AG09319 (cell line): ENCODE measurements around the gene NXN.
"Not testable (repeated sequence)": the region's sequence is repeated elsewhere in the genome, so short reads cannot be mapped to it uniquely, and the experiment has no call there.

Source experiments
- DNase-seq: peaks from one replicate; pipeline ENCODE4 v3.0.0-alpha.2; 2010; ENCODE audit warnings: low read depth; ENCODE audit errors: extremely low read depth
- CTCF ChIP-seq: IDR thresholded peaks from 2 replicates; pipeline ENCODE4 v1.5.1; 2011; ENCODE audit warnings: low read depth, mild to moderate bottlenecking, inconsistent platforms, low read length, moderate library complexity

Gene NXN

GRCh38 chr17:867896-868489 lies 111.6 kb downstream of the NXN start:
- no peak for TF ChIP-seq CTCF
- no peak for DNase-seq

- DNase-seq = not testable (repeated sequence)
These were observed 112.3 kb downstream of the NXN start for GRCh38 chr17:867238-867637.

- TF ChIP-seq CTCF = no peak
- DNase-seq = no peak
These were observed 112.9 kb downstream of the NXN start for GRCh38 chr17:866568-867103.

- DNase-seq = no peak
- TF ChIP-seq CTCF = no peak
These were observed 115.3 kb downstream of the NXN start for GRCh38 chr17:864315-864714.

GRCh38 chr17:863880-864279 lies 115.7 kb downstream of the NXN start:
- TF ChIP-seq CTCF = no peak
- no peak for DNase-seq

GRCh38 chr17:862582-862981 lies 117.0 kb downstream of the NXN start:
- no peak for TF ChIP-seq CTCF
- DNase-seq = no peak

GRCh38 chr17:861364-861763 lies 118.2 kb downstream of the NXN start:
- no peak for TF ChIP-seq CTCF
- DNase-seq = no peak

GRCh38 chr17:860805-861204 lies 118.8 kb downstream of the NXN start:
- DNase-seq = no peak
- no peak for TF ChIP-seq CTCF
